Uterus (tissue), 4 donors: ENCODE measurements around the gene HYCC1. TPM values are rescaled to one million over a fixed set of nuclear protein-coding genes. Genes with fewer than 3 reads are reported as not detected.

Experiments
- DNase-seq, 2 donors: peaks; one replicate each; pipeline ENCODE4 v3.0.0-alpha.2; 2019 to 2020
- H3K27ac ChIP-seq, 2 donors: fragments of 200-600 bp; sonication (generic); 1 replicate in 1 of 2; 2 replicates in 1 of 2; pipeline ENCODE4 v1.5.1; 2016 to 2018
- H3K27me3 ChIP-seq, 2 donors: fragments of 200-600 bp; sonication (generic); one replicate each; pipeline ENCODE4 v1.5.1; 2018 to 2019; ENCODE audit warnings: control low read depth in 1 of 2
- H3K36me3 ChIP-seq, 2 donors: fragments of 200-600 bp; sonication (generic); one replicate each; pipeline ENCODE4 v1.5.1; 2019; ENCODE audit warnings: control low read depth in 1 of 2
- H3K4me1 ChIP-seq, 2 donors: fragments of 200-600 bp; sonication (generic); one replicate each; pipeline ENCODE4 v1.5.1; 2018 to 2019; ENCODE audit warnings: control low read depth in 1 of 2
- H3K4me3 ChIP-seq, 2 donors: fragments of 200-600 bp; sonication (generic); 1 replicate in 1 of 2; 2 replicates in 1 of 2; pipeline ENCODE4 v1.5.1; 2018 to 2019; ENCODE audit warnings: mild to moderate bottlenecking in 1 of 2
- H3K9me3 ChIP-seq, 2 donors: fragments of 200-600 bp; sonication (generic); one replicate each; pipeline ENCODE4 v1.5.1; 2019; ENCODE audit warnings: control low read depth in 1 of 2
- CTCF ChIP-seq, 4 experiments: fragments of 200-600 bp in 2 of 4; fragments of 450-650 bp in 2 of 4; sonication (generic) in 2 of 4; IDR thresholded peaks; one replicate each; pipeline ENCODE4 v1.5.1; 2016 to 2019; ENCODE audit warnings: antibody characterized with exemption in 4 of 4, mild to moderate bottlenecking in 2 of 4, moderate library complexity in 1 of 4
- POLR2A ChIP-seq, 2 donors: fragments of 450-650 bp; IDR thresholded peaks; one replicate each; pipeline ENCODE4 v1.6.1; 2016; ENCODE audit warnings: antibody characterized with exemption in 2 of 2, mild to moderate bottlenecking in 1 of 2, moderate library complexity in 1 of 2
- intact Hi-C: fragments of 100-400 bp; cut with DNase I; formaldehyde crosslinking; loops from one replicate; pipeline ENCODE4 v1.15.1; 2023; ENCODE audit warnings: low total_unique reads
- total RNA-seq, 4 donors: library from RNA; depleted of rRNA in 3 of 4; stranded (reverse); fragments of >200 nt in 3 of 4; gene quantifications; one replicate each; pipeline versions ENCODE4 v1.1.0 to v1.2.4, GENCODE V29; 2014 to 2023
- donor health status: DM: yes; HTN: yes; CAD: no.

HYCC1 gene
- total RNA-seq, 4 donors from 2014 or later, result 25.0 to 89.0 (median 46.8) TPM

GRCh38 chr7:22989643-22990587 is 24.0 kb downstream of the HYCC1 start:
- no peaks in the 10 kb centered on the region for H3K9me3 ChIP-seq
- H3K4me3 ChIP-seq, result no peak overlapping the region
- H3K27me3 ChIP-seq, result no peaks in the 10 kb centered on the region
- no peak overlapping the region for H3K27ac ChIP-seq
- no peaks in the 10 kb centered on the region for H3K36me3 ChIP-seq
- no peak for DNase-seq
- TF ChIP-seq CTCF (IDR thresholded peaks at IDR 0.05) (no peak), POLR2A (IDR thresholded peaks at IDR 0.05) (no peak)
- H3K4me1 ChIP-seq, result no peaks in the 10 kb centered on the region
- intact Hi-C loops, result no loop called here

GRCh38 chr7:22985436-22985835 is 28.5 kb downstream of the HYCC1 start:
- intact Hi-C loops, result no loop called here
- TF ChIP-seq POLR2A (IDR thresholded peaks at IDR 0.05) (no peak), CTCF (IDR thresholded peaks at IDR 0.05) (no peak)
- no peak overlapping the region for H3K27ac ChIP-seq
- no peaks in the 10 kb centered on the region for H3K27me3 ChIP-seq
- H3K4me3 ChIP-seq, result no peak overlapping the region
- H3K36me3 ChIP-seq, result no peaks in the 10 kb centered on the region
- no peak for DNase-seq
- H3K4me1 ChIP-seq, result no peaks in the 10 kb centered on the region
- H3K9me3 ChIP-seq, result no peaks in the 10 kb centered on the region

- Histone ChIP-seq H3K27me3 (no peaks in the 10 kb centered on the region), H3K4me3 (no peak overlapping the region), H3K4me1 (no peaks in the 10 kb centered on the region), H3K27ac (no peak overlapping the region), H3K36me3 (no peaks in the 10 kb centered on the region), H3K9me3 (no peaks in the 10 kb centered on the region)
- TF ChIP-seq POLR2A (IDR thresholded peaks at IDR 0.05) (no peak), CTCF (IDR thresholded peaks at IDR 0.05) (no peak)
- DNase-seq, result no peak
- intact Hi-C loops, result no loop called here
Observed at GRCh38 chr7:22983257-22983855, 30.6 kb downstream of the HYCC1 start.

GRCh38 chr7:22980422-22980821 is 33.5 kb downstream of the HYCC1 start:
- intact Hi-C loops, result no loop called here
- H3K27ac ChIP-seq, result no peak overlapping the region

More at GRCh38 chr7:22980422-22980821, 33.5 kb downstream of the HYCC1 start:
- no peaks in the 10 kb centered on the region for H3K9me3 ChIP-seq
- H3K4me3 ChIP-seq, result no peak overlapping the region
- no peak for DNase-seq
- TF ChIP-seq POLR2A (IDR thresholded peaks at IDR 0.05) (no peak), CTCF (IDR thresholded peaks at IDR 0.05) (no peak)
- H3K27me3 ChIP-seq, result no peaks in the 10 kb centered on the region
- H3K36me3 ChIP-seq, result no peaks in the 10 kb centered on the region
- H3K4me1 ChIP-seq, result no peaks in the 10 kb centered on the region
